Measurements from ENCODE around the gene CELA2A. TPM values are rescaled to one million over a fixed set of nuclear protein-coding genes. Genes with fewer than 3 reads are reported as not detected.
"Not testable (repeated sequence)": the region's sequence is repeated elsewhere in the genome, so short reads cannot be mapped to it uniquely, and the experiment has no call there.

Gene CELA2A
- total RNA-seq, 1 experiment from 2014 or later = 0.72 TPM

GRCh38 chr1:15469361-15469760 is 12.8 kb downstream of the CELA2A start:
- Histone ChIP-seq H3K36me3 (ENCODE audit: control insufficient read depth, insufficient read depth, low read length) (no peaks in the 10 kb centered on the region), H3K4me1 (ENCODE audit: control insufficient read depth, insufficient read depth, low read length) (no peaks in the 10 kb centered on the region), H3K4me3 (ENCODE audit: low read depth in 2 of 2, low read length in 2 of 2) (no peak overlapping the region), H3K9me3 (ENCODE audit: control insufficient read depth, insufficient read depth, low read depth, low read length) (no peaks in the 10 kb centered on the region), H3K27me3 (ENCODE audit: control insufficient read depth, insufficient read depth, low read length) (no peaks in the 10 kb centered on the region), H3K27ac (ENCODE audit: low read length) (no peak overlapping the region)
- in situ Hi-C loops (cut with HindIII; ENCODE audit: low pct_unique_long_range_greater_than_20kb, low sequenced_read_pairs) (no loop called here), intact Hi-C loops (cut with micrococcal nuclease; ENCODE audit: unreplicated experiment) (no loop called here)
- TF ChIP-seq, protein P1, sequence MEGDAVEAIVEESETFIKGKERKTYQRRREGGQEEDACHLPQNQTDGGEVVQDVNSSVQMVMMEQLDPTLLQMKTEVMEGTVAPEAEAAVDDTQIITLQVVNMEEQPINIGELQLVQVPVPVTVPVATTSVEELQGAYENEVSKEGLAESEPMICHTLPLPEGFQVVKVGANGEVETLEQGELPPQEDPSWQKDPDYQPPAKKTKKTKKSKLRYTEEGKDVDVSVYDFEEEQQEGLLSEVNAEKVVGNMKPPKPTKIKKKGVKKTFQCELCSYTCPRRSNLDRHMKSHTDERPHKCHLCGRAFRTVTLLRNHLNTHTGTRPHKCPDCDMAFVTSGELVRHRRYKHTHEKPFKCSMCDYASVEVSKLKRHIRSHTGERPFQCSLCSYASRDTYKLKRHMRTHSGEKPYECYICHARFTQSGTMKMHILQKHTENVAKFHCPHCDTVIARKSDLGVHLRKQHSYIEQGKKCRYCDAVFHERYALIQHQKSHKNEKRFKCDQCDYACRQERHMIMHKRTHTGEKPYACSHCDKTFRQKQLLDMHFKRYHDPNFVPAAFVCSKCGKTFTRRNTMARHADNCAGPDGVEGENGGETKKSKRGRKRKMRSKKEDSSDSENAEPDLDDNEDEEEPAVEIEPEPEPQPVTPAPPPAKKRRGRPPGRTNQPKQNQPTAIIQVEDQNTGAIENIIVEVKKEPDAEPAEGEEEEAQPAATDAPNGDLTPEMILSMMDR (IDR thresholded peaks at IDR 0.05) = no peak
- ChIA-PET POLR2A (no interaction called here), CTCF (no interaction called here)
- DNase-seq (ENCODE audit: low read depth, low spot score) (no peak), ATAC-seq (no peak)
- BruUV-seq (replicated peaks) = no TSS peak

- ATAC-seq; in situ Hi-C loops (cut with HindIII; ENCODE audit: low pct_unique_long_range_greater_than_20kb, low sequenced_read_pairs): not testable (repeated sequence)
These were observed 13.4 kb downstream of the CELA2A start for GRCh38 chr1:15469821-15470448.

DNA sequence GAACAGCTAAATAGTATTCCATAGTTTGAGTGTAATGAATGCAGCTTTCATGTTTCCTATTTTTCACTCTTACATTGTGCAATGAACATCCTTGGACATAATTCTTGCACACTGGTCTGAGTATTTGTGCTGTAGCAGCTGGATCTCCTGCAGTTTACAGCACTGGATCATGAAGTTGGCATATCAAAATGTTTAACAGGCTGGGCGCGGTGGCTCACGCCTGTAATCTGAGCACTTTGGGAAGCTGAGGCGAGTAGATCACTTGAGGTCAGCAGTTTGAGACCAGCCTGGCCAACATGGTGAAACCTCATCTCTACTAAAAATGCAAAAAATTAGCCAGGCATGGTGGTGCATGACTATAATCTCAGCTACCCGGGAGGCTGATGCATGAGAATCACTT is 14.5 kb downstream of the CELA2A start:
- DNase-seq (ENCODE audit: low read depth, low spot score); H3K27me3 ChIP-seq (ENCODE audit: control insufficient read depth, insufficient read depth, low read length); POLR2A ChIA-PET; H3K9me3 ChIP-seq (ENCODE audit: control insufficient read depth, insufficient read depth, low read depth, low read length); H3K4me3 ChIP-seq (ENCODE audit: low read depth in 2 of 2, low read length in 2 of 2); in situ Hi-C loops (cut with HindIII; ENCODE audit: low pct_unique_long_range_greater_than_20kb, low sequenced_read_pairs); BruUV-seq (replicated peaks); ATAC-seq; H3K36me3 ChIP-seq (ENCODE audit: control insufficient read depth, insufficient read depth, low read length); H3K27ac ChIP-seq (ENCODE audit: low read length); H3K4me1 ChIP-seq (ENCODE audit: control insufficient read depth, insufficient read depth, low read length); intact Hi-C loops (cut with micrococcal nuclease; ENCODE audit: unreplicated experiment); CTCF ChIA-PET: not testable (repeated sequence)

More at GRCh38 chr1:15469821-15470448, 13.4 kb downstream of the CELA2A start:
- H3K27me3 ChIP-seq (ENCODE audit: control insufficient read depth, insufficient read depth, low read length); DNase-seq (ENCODE audit: low read depth, low spot score); BruUV-seq (replicated peaks); H3K4me3 ChIP-seq (ENCODE audit: low read depth in 2 of 2, low read length in 2 of 2); H3K9me3 ChIP-seq (ENCODE audit: control insufficient read depth, insufficient read depth, low read depth, low read length); POLR2A ChIA-PET; H3K36me3 ChIP-seq (ENCODE audit: control insufficient read depth, insufficient read depth, low read length); intact Hi-C loops (cut with micrococcal nuclease; ENCODE audit: unreplicated experiment); H3K4me1 ChIP-seq (ENCODE audit: control insufficient read depth, insufficient read depth, low read length); CTCF ChIA-PET; H3K27ac ChIP-seq (ENCODE audit: low read length): not testable (repeated sequence)

DNA sequence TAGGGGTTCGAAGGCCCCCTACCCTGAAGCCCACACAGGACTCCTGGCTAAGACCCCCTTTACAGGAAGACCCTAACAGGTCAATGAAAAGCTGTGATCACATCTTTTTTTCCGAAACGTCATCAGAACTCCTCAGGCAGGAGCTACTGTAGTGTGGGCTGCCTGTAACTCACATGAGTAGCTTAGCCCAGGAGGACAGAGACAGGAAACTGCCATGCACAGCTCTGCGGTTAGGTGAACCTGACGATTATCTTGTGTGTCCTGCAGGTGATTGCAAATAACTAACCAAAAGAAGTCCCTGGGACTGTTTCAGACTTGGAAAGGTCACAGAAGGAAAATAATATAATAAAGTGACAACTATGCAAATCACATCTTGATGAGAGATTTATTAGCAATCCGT is 15.2 kb downstream of the CELA2A start:
- H3K27me3 ChIP-seq (ENCODE audit: control insufficient read depth, insufficient read depth, low read length); POLR2A ChIA-PET; BruUV-seq (replicated peaks); H3K27ac ChIP-seq (ENCODE audit: low read length); ATAC-seq; H3K4me1 ChIP-seq (ENCODE audit: control insufficient read depth, insufficient read depth, low read length); CTCF ChIA-PET; intact Hi-C loops (cut with micrococcal nuclease; ENCODE audit: unreplicated experiment); H3K4me3 ChIP-seq (ENCODE audit: low read depth in 2 of 2, low read length in 2 of 2); in situ Hi-C loops (cut with HindIII; ENCODE audit: low pct_unique_long_range_greater_than_20kb, low sequenced_read_pairs); DNase-seq (ENCODE audit: low read depth, low spot score); H3K36me3 ChIP-seq (ENCODE audit: control insufficient read depth, insufficient read depth, low read length); H3K9me3 ChIP-seq (ENCODE audit: control insufficient read depth, insufficient read depth, low read depth, low read length): not testable (repeated sequence)

- ATAC-seq (no peak), DNase-seq (ENCODE audit: low read depth, low spot score) (no peak)
- TF ChIP-seq, protein P1 (IDR thresholded peaks at IDR 0.05) = no peak
- TF ChIP-seq SIN3A (IDR thresholded peaks at IDR 0.05; ENCODE audit: borderline replicate concordance, insufficient read depth, low read depth, low read length) (no peak), REST (IDR thresholded peaks at IDR 0.05; ENCODE audit: insufficient read depth in 1 of 2, low read depth in 2 of 2, low read length in 1 of 2) (no peak), TCF7L2 (IDR thresholded peaks at IDR 0.05; ENCODE audit: low read depth, low read length) (no peak), POLR2AphosphoS5 (IDR thresholded peaks at IDR 0.05; ENCODE audit: low read depth, low read length) (no peak)
- ChIA-PET CTCF (no interaction called here), POLR2A (no interaction called here)
- H3K9me3 ChIP-seq (ENCODE audit: control insufficient read depth, insufficient read depth, low read depth, low read length) = no peaks in the 10 kb centered on the region
- no peaks in the 10 kb centered on the region for H3K27me3 ChIP-seq (ENCODE audit: control insufficient read depth, insufficient read depth, low read length)
- in situ Hi-C loops (cut with HindIII; ENCODE audit: low pct_unique_long_range_greater_than_20kb, low sequenced_read_pairs) (no loop called here), intact Hi-C loops (cut with micrococcal nuclease; ENCODE audit: unreplicated experiment) (no loop called here)
- H3K4me1 ChIP-seq (ENCODE audit: control insufficient read depth, insufficient read depth, low read length) = no peaks in the 10 kb centered on the region
- BruUV-seq (replicated peaks) = no TSS peak
- H3K27ac ChIP-seq (ENCODE audit: low read length) = no peak overlapping the region
- no peak overlapping the region for H3K4me3 ChIP-seq (ENCODE audit: low read depth in 2 of 2, low read length in 2 of 2)
- no peaks in the 10 kb centered on the region for H3K36me3 ChIP-seq (ENCODE audit: control insufficient read depth, insufficient read depth, low read length)
These were observed 16.1 kb downstream of the CELA2A start for GRCh38 chr1:15472587-15472986.
